C4-2B (cell line): Measurements from ENCODE around the gene TRAF3IP3.

Experiments
- ZFX ChIP-seq: fragments of 450-650 bp; IDR thresholded peaks from 2 replicates; pipeline ENCODE4 v1.6.1; 2017
- TF ChIP-seq, protein P1 (sequence below): fragments of 450-650 bp; conservative IDR thresholded peaks from 2 replicates; pipeline ENCODE4 v1.5.1; 2017; ENCODE audit warnings: mild to moderate bottlenecking

DNA sequence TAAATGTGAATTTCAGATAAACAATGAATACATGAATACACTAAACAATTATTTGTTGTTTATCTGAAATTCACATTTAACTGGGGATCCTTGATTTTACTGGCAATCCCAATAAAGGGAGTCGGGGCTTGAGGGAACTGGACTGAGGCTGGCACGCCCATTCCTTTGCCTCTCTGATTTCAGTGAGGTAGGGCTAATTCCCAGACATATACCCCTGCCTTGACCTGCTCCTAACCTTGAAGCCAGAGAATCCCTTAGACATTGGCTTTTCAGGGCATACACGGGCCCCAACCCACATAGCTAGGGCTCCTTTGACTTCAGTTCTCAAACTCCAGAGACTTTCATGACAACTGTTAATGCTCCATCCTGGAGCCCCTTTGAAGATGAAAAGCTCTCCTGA lies 61.1 kb downstream of the TRAF3IP3 start:
- TF ChIP-seq, protein P1, sequence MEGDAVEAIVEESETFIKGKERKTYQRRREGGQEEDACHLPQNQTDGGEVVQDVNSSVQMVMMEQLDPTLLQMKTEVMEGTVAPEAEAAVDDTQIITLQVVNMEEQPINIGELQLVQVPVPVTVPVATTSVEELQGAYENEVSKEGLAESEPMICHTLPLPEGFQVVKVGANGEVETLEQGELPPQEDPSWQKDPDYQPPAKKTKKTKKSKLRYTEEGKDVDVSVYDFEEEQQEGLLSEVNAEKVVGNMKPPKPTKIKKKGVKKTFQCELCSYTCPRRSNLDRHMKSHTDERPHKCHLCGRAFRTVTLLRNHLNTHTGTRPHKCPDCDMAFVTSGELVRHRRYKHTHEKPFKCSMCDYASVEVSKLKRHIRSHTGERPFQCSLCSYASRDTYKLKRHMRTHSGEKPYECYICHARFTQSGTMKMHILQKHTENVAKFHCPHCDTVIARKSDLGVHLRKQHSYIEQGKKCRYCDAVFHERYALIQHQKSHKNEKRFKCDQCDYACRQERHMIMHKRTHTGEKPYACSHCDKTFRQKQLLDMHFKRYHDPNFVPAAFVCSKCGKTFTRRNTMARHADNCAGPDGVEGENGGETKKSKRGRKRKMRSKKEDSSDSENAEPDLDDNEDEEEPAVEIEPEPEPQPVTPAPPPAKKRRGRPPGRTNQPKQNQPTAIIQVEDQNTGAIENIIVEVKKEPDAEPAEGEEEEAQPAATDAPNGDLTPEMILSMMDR = no peak
- no peak for TF ChIP-seq ZFX
